ENCODE results near the gene MARCHF11. TPM values are rescaled to one million over a fixed set of nuclear protein-coding genes. Genes with fewer than 3 reads are reported as not detected.

The MARCHF11 gene
- total RNA-seq, 1 donor from 2014 or later: not detected

- Histone ChIP-seq H3K36me3 (ENCODE audit: control insufficient read depth, insufficient read depth, low read length) (no peaks in the 10 kb centered on the region), H3K27me3 (ENCODE audit: control insufficient read depth, insufficient read depth, low read length) (no peaks in the 10 kb centered on the region), H3K4me3 (ENCODE audit: low read depth, low read length) (no peak overlapping the region)
- DNase-seq (ENCODE audit: low read depth): no peak
- TF ChIP-seq CTCF (IDR thresholded peaks at IDR 0.05; ENCODE audit: insufficient read depth, low read length, poor library complexity, severe bottlenecking): no peak
Measured at GRCh38 chr5:16066320-16066719, 113.3 kb downstream of the MARCHF11 start.

- H3K27me3 ChIP-seq (ENCODE audit: control insufficient read depth, insufficient read depth, low read length): no peaks in the 10 kb centered on the region
- H3K36me3 ChIP-seq (ENCODE audit: control insufficient read depth, insufficient read depth, low read length): no peaks in the 10 kb centered on the region
- TF ChIP-seq CTCF (IDR thresholded peaks at IDR 0.05; ENCODE audit: insufficient read depth, low read length, poor library complexity, severe bottlenecking): no peak
- no peak for DNase-seq (ENCODE audit: low read depth)
- H3K4me3 ChIP-seq (ENCODE audit: low read depth, low read length): no peak overlapping the region
Measured at GRCh38 chr5:16065831-16066230, 113.8 kb downstream of the MARCHF11 start.

GRCh38 chr5:16064135-16064893 is 115.3 kb downstream of the MARCHF11 start:
- Histone ChIP-seq H3K27me3 (ENCODE audit: control insufficient read depth, insufficient read depth, low read length) (no peaks in the 10 kb centered on the region), H3K36me3 (ENCODE audit: control insufficient read depth, insufficient read depth, low read length) (no peaks in the 10 kb centered on the region), H3K4me3 (ENCODE audit: low read depth, low read length) (no peak overlapping the region)
- no peak for DNase-seq (ENCODE audit: low read depth)
- TF ChIP-seq CTCF (IDR thresholded peaks at IDR 0.05; ENCODE audit: insufficient read depth, low read length, poor library complexity, severe bottlenecking): no peak

- Histone ChIP-seq H3K36me3 (ENCODE audit: control insufficient read depth, insufficient read depth, low read length) (no peaks in the 10 kb centered on the region), H3K27me3 (ENCODE audit: control insufficient read depth, insufficient read depth, low read length) (no peaks in the 10 kb centered on the region), H3K4me3 (ENCODE audit: low read depth, low read length) (no peak overlapping the region)
- no peak for DNase-seq (ENCODE audit: low read depth)
- TF ChIP-seq CTCF (IDR thresholded peaks at IDR 0.05; ENCODE audit: insufficient read depth, low read length, poor library complexity, severe bottlenecking): no peak
Measured at GRCh38 chr5:16061163-16061562, 118.4 kb downstream of the MARCHF11 start.

- no peak for TF ChIP-seq CTCF (IDR thresholded peaks at IDR 0.05; ENCODE audit: insufficient read depth, low read length, poor library complexity, severe bottlenecking)
- Histone ChIP-seq H3K36me3 (ENCODE audit: control insufficient read depth, insufficient read depth, low read length) (no peaks in the 10 kb centered on the region), H3K4me3 (ENCODE audit: low read depth, low read length) (no peak overlapping the region), H3K27me3 (ENCODE audit: control insufficient read depth, insufficient read depth, low read length) (no peaks in the 10 kb centered on the region)
- DNase-seq (ENCODE audit: low read depth): no peak
Measured at GRCh38 chr5:16057277-16057676, 122.3 kb downstream of the MARCHF11 start.

- H3K27me3 ChIP-seq (ENCODE audit: control insufficient read depth, insufficient read depth, low read length): no peaks in the 10 kb centered on the region
- no peaks in the 10 kb centered on the region for H3K36me3 ChIP-seq (ENCODE audit: control insufficient read depth, insufficient read depth, low read length)
- no peak overlapping the region for H3K4me3 ChIP-seq (ENCODE audit: low read depth, low read length)
- no peak for DNase-seq (ENCODE audit: low read depth)
- no peak for TF ChIP-seq CTCF (IDR thresholded peaks at IDR 0.05; ENCODE audit: insufficient read depth, low read length, poor library complexity, severe bottlenecking)
Measured at GRCh38 chr5:16051246-16051755, 128.3 kb downstream of the MARCHF11 start.
